ENCODE data around the gene ENTR1.

DNA sequence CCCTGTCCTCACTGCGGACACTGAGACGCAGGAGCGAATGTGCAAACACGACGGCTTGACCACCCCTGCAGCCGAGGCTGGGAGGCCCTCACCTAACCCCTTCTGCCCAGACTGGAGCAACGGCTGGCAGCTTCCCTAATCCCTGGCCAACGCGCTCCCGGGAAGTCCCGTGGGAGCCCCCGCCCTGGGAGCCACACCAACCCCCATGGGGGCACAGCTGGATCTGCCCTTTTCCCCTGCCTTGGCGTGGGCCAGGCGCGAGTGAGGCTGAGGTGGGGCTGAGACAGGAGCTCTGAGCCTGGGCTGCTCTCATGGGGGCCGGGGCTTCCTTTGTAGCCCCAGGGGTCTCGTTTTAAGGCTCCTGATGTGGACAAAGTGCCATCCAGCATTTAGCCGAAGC is 42.2 kb downstream of the ENTR1 start:
- TF ChIP-seq CTCF (IDR thresholded peaks at IDR 0.05) (no peak), EP300 (IDR thresholded peaks at IDR 0.05) (no peak), POLR2A (IDR thresholded peaks at IDR 0.05) (no peak)
